Mucosa of stomach (tissue), 1 donor: Measurements from ENCODE around the gene LIPC.

ENCODE experiments used
- H3K27me3 ChIP-seq: one replicate; pipeline ENCODE4 v1.7.0; 2013; ENCODE audit warnings: mild to moderate bottlenecking, low read length; ENCODE audit not compliant: control insufficient read depth, insufficient read depth
- H3K36me3 ChIP-seq: one replicate; pipeline ENCODE4 v1.7.0; 2013; ENCODE audit warnings: low read length; ENCODE audit not compliant: control insufficient read depth, insufficient read depth
- H3K4me1 ChIP-seq: one replicate; pipeline ENCODE4 v1.7.0; 2013; ENCODE audit warnings: mild to moderate bottlenecking, low read length; ENCODE audit not compliant: control insufficient read depth, insufficient read depth
- H3K4me3 ChIP-seq: one replicate; pipeline ENCODE4 v1.7.0; 2013; ENCODE audit warnings: low read length
- H3K9ac ChIP-seq: one replicate; pipeline ENCODE4 v1.7.0; 2013; ENCODE audit warnings: mild to moderate bottlenecking, low read length, moderate library complexity
- H3K9me3 ChIP-seq: one replicate; pipeline ENCODE4 v1.7.0; 2013; ENCODE audit warnings: mild to moderate bottlenecking, low read length, moderate library complexity; ENCODE audit not compliant: control insufficient read depth
- donor health status: Pancreatic carcinoma.

Gene LIPC

GRCh38 chr15:58431221-58432149 lies at the start of gene LIPC:
Gene LIPC, plus strand, starts transcription at chr15:58431991. Its CDS starts 42 bp downstream, at chr15:58432033.
- no peaks in the 10 kb centered on the region for H3K36me3 ChIP-seq
- no peaks in the 10 kb centered on the region for H3K9me3 ChIP-seq
- H3K4me1 ChIP-seq, result no peaks in the 10 kb centered on the region
- no peak within 1 kb of the TSS for H3K4me3 ChIP-seq
- H3K27me3 ChIP-seq, result no peaks in the 10 kb centered on the region
- H3K9ac ChIP-seq, result no peak within 1 kb of the TSS

- Histone ChIP-seq H3K9ac (no peak overlapping the region), H3K9me3 (no peaks in the 10 kb centered on the region), H3K4me1 (no peaks in the 10 kb centered on the region), H3K36me3 (no peaks in the 10 kb centered on the region), H3K4me3 (no peak overlapping the region), H3K27me3 (no peaks in the 10 kb centered on the region)
Observed at GRCh38 chr15:58383876-58384275, 47.9 kb upstream of the LIPC start.

- H3K27me3 ChIP-seq, result no peaks in the 10 kb centered on the region
- H3K36me3 ChIP-seq, result no peaks in the 10 kb centered on the region
- no peaks in the 10 kb centered on the region for H3K9me3 ChIP-seq
- no peak overlapping the region for H3K4me3 ChIP-seq
- no peak overlapping the region for H3K9ac ChIP-seq
- H3K4me1 ChIP-seq, result no peaks in the 10 kb centered on the region
Observed at GRCh38 chr15:58384667-58385066, 47.1 kb upstream of the LIPC start.

- Histone ChIP-seq H3K9me3 (no peaks in the 10 kb centered on the region), H3K4me3 (no peak overlapping the region), H3K36me3 (no peaks in the 10 kb centered on the region), H3K27me3 (no peaks in the 10 kb centered on the region), H3K4me1 (no peaks in the 10 kb centered on the region), H3K9ac (no peak overlapping the region)
Observed at GRCh38 chr15:58386081-58386480, 45.7 kb upstream of the LIPC start.

- Histone ChIP-seq H3K9me3 (no peaks in the 10 kb centered on the region), H3K36me3 (no peaks in the 10 kb centered on the region), H3K4me3 (no peak overlapping the region), H3K27me3 (no peaks in the 10 kb centered on the region), H3K9ac (no peak overlapping the region), H3K4me1 (no peaks in the 10 kb centered on the region)
Observed at GRCh38 chr15:58386641-58387040, 45.1 kb upstream of the LIPC start.

GRCh38 chr15:58387130-58387529 lies 44.7 kb upstream of the LIPC start:
- Histone ChIP-seq H3K9ac (no peak overlapping the region), H3K4me3 (no peak overlapping the region), H3K9me3 (no peaks in the 10 kb centered on the region), H3K27me3 (no peaks in the 10 kb centered on the region), H3K36me3 (no peaks in the 10 kb centered on the region), H3K4me1 (no peaks in the 10 kb centered on the region)

- Histone ChIP-seq H3K4me1 (no peaks in the 10 kb centered on the region), H3K9ac (no peak overlapping the region), H3K4me3 (no peak overlapping the region), H3K36me3 (no peaks in the 10 kb centered on the region), H3K27me3 (no peaks in the 10 kb centered on the region), H3K9me3 (no peaks in the 10 kb centered on the region)
Observed at GRCh38 chr15:58388211-58388610, 43.6 kb upstream of the LIPC start.

GRCh38 chr15:58390118-58390517 lies 41.7 kb upstream of the LIPC start:
- no peak overlapping the region for H3K9ac ChIP-seq
- H3K4me1 ChIP-seq, result no peaks in the 10 kb centered on the region
- no peak overlapping the region for H3K4me3 ChIP-seq
- H3K36me3 ChIP-seq, result no peaks in the 10 kb centered on the region
- no peaks in the 10 kb centered on the region for H3K9me3 ChIP-seq
- H3K27me3 ChIP-seq, result no peaks in the 10 kb centered on the region

GRCh38 chr15:58390655-58391054 lies 41.1 kb upstream of the LIPC start:
- H3K27me3 ChIP-seq, result no peaks in the 10 kb centered on the region
- H3K9ac ChIP-seq, result no peak overlapping the region
- no peaks in the 10 kb centered on the region for H3K4me1 ChIP-seq
- no peak overlapping the region for H3K4me3 ChIP-seq
- no peaks in the 10 kb centered on the region for H3K9me3 ChIP-seq
- no peaks in the 10 kb centered on the region for H3K36me3 ChIP-seq

GRCh38 chr15:58391088-58391487 lies 40.7 kb upstream of the LIPC start:
- Histone ChIP-seq H3K27me3 (no peaks in the 10 kb centered on the region), H3K36me3 (no peaks in the 10 kb centered on the region), H3K4me3 (no peak overlapping the region), H3K4me1 (no peaks in the 10 kb centered on the region), H3K9ac (no peak overlapping the region), H3K9me3 (no peaks in the 10 kb centered on the region)

- no peak overlapping the region for H3K9ac ChIP-seq
- H3K36me3 ChIP-seq, result no peaks in the 10 kb centered on the region
- no peaks in the 10 kb centered on the region for H3K4me1 ChIP-seq
- no peaks in the 10 kb centered on the region for H3K9me3 ChIP-seq
- no peaks in the 10 kb centered on the region for H3K27me3 ChIP-seq
- no peak overlapping the region for H3K4me3 ChIP-seq
Observed at GRCh38 chr15:58392141-58392540, 39.6 kb upstream of the LIPC start.

GRCh38 chr15:58392611-58393161 lies 39.1 kb upstream of the LIPC start:
- no peaks in the 10 kb centered on the region for H3K9me3 ChIP-seq
- no peak overlapping the region for H3K9ac ChIP-seq
- no peaks in the 10 kb centered on the region for H3K36me3 ChIP-seq
- no peak overlapping the region for H3K4me3 ChIP-seq
- H3K4me1 ChIP-seq, result no peaks in the 10 kb centered on the region
- no peaks in the 10 kb centered on the region for H3K27me3 ChIP-seq
